GM12872 (cell line): ENCODE measurements around the gene HSPA1A.

Experiments
- TF ChIP-seq, protein P1 (sequence below): IDR thresholded peaks from 3 replicates; pipeline ENCODE4 v1.5.1; 2011; ENCODE audit warnings: low read depth, mild to moderate bottlenecking, low read length, moderate library complexity; ENCODE audit not compliant: insufficient read depth

The HSPA1A gene

DNA sequence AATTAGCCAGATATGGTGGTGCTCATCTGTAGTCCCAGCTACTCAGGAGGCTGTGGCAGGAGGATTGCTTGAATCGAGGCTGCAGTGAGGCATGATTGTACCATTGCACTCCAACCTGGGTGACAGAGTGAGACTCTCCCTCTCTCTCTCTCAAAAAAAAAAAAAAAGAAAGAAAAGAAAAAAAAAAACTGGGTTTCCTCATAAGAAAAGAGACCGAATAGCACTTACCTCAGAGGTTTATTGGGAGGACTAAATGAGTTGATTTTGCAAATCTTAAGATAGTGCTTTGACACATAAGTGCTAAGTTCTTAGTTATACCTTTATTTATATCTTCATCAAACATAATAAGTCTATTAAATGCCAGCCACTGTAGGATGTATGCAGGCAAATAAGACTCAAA is 44.5 kb upstream of the HSPA1A start:
- TF ChIP-seq, protein P1, sequence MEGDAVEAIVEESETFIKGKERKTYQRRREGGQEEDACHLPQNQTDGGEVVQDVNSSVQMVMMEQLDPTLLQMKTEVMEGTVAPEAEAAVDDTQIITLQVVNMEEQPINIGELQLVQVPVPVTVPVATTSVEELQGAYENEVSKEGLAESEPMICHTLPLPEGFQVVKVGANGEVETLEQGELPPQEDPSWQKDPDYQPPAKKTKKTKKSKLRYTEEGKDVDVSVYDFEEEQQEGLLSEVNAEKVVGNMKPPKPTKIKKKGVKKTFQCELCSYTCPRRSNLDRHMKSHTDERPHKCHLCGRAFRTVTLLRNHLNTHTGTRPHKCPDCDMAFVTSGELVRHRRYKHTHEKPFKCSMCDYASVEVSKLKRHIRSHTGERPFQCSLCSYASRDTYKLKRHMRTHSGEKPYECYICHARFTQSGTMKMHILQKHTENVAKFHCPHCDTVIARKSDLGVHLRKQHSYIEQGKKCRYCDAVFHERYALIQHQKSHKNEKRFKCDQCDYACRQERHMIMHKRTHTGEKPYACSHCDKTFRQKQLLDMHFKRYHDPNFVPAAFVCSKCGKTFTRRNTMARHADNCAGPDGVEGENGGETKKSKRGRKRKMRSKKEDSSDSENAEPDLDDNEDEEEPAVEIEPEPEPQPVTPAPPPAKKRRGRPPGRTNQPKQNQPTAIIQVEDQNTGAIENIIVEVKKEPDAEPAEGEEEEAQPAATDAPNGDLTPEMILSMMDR, result no peak

DNA sequence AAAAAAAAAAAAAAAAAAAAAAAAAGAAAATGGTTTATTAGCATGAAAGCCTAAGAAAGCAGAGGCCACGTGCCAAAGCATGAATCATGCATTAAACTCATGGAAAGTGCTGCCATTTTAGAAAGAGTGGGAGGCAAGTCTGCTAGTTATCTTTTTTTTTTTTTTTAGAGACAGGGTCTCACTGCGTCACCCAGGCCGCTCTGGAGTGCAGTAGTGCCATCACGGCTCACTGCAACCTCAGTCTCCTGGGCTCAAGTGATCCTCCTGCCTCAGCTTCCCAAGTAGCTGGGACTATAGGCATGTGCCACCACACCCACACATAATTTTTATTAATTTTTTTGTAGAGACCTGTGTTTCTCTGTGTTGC is 43.4 kb upstream of the HSPA1A start:
- TF ChIP-seq, protein P1, result no peak

DNA sequence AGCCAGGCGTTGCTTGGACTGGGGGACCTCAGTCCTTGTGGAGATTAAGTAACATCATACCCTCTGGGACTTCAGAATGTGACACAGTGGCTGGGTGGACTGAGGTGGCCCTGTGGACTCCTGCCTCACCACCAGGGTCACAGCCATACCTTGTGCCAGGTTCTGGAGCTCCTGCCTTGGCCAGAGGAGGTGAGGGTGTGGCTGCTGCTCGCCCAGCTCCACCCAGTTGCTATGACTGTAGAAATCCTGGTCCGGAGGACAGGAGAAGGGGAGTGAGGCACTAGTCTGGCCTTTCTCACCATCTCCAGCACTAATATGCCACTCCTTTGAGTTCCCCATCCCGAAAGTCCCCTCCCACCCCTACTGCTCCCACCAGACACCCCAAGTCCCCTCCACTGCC is 40.2 kb upstream of the HSPA1A start:
- TF ChIP-seq, protein P1, result no peak

DNA sequence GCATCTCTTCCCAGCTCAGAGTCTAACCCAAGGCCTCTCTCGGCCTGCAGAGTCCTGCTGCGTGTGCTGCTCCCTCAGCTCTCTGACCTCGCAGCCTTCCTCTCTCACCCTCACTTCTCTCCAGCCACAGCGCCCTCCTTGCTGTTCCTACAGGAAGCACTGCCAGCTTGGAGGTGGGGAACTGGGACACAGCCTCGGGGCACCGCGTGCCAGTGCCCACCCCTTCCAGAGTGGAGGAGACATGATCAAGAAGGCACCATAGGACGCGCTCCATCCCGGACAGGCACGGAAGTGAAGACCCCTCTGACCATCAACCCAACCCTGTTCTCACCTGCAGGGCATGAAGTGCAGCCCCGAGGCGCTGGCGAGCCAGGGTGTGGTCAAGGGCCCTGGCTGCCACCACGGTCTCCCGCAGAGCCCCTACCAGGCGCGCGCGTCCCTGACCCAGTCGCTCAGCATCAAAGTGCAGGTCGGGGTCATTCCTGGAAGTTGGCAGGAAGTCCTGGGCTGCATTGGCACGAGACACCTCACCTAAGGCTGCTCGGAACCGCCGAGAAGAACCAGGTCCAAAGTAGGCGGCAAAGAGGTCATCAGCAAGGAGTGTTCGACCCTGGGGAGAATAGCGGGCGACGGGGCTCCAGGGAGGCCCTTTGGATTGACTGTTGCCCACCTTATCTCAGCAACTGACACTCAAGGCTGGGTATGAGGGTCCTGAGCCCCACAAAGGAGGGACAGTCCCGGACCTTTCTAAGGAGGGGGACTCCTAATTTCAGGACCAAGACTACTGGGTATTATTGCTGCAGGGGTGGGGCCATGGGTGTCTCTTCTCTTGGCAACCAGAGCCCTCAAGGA is 39.5 kb upstream of the HSPA1A start:
- TF ChIP-seq, protein P1, result no peak

DNA sequence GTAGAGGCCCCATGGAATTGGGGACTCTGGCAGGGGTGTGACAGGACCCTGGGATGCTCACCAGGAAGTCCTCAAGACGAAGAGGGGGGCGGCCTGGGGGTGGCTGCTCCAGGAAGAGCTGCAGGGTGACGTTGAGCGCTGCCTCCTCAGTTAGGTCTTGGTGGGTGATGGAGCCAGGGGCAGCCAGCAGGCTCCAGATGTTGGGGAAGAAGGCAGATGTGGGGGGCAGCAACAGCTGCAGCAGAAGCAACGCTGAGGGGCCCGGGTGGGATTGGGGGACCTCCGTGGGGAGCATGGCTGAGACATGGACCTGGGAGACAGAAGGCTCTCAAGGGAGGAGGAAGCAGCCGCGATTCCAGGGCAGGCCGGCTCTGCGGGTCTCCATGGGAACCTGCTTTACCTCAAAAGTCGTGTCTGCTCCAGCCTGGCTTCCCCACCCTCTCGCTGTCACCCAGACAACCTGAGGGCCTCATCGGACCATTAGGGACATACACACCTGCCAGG is 38.8 kb upstream of the HSPA1A start:
- TF ChIP-seq, protein P1, result no peak

DNA sequence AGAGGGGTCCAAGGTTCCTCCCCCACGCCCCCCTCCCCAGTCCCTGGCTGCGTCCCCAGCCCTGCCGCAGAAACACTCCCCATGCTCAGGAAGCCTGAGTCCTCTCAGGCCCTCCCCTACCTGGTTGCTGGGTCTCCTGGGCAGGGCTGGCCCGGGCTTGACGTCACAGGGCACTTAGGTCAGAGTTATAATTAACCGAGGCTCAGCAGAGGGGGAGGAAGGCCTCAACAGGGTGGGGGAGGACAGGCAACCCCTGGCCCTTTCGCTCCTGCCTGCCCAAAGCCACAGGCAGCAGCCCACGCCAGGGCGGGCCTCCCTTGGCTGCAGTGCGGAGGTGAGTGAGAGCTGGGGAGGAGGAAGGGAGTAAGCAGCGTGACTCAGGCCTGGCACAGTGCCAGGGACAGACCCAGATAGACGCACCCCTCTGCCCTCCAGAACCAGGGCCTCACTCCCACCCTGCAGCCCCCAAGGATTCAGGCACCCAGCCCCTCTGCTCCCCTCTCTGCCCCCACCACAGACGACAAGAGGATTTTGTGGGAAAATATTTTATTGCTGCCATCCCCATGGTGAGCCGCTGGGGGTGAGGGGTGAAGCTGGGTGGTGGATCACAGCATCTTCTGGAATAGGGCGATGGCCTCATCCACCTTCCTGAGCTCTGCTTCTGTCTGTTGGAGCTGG is 38.2 kb upstream of the HSPA1A start, which contains the start of gene VWA7:
VWA7 (minus strand) TSS at position 340 of the 678 bp plus-strand sequence. CDS start 549 bp downstream, outside the sequence.
- TF ChIP-seq, protein P1, result no peak

DNA sequence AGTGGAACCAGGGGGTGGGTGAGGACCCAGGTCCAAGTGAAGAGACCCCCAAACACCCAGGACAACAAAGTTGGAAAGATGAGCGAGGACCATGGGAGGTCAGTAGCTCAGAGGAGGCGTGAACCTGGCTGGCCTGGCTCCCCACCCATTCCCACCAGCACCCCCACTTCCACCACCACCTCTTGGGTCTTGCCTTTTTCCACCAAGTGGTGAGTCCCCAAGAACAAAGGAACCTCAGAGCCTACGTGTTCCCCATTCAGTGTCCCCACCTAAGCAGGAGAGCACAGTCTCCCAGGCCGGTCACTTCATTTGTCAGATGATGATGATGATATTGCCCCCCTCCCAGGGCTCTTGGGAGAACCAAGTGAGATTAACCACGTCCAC is 37.7 kb upstream of the HSPA1A start:
- TF ChIP-seq, protein P1, result no peak
